ENCODE data around the gene GSDMA.
A peak's percentile ranks its signal among the peaks of the same experiment; 100 is the strongest.

GSDMA gene

DNA sequence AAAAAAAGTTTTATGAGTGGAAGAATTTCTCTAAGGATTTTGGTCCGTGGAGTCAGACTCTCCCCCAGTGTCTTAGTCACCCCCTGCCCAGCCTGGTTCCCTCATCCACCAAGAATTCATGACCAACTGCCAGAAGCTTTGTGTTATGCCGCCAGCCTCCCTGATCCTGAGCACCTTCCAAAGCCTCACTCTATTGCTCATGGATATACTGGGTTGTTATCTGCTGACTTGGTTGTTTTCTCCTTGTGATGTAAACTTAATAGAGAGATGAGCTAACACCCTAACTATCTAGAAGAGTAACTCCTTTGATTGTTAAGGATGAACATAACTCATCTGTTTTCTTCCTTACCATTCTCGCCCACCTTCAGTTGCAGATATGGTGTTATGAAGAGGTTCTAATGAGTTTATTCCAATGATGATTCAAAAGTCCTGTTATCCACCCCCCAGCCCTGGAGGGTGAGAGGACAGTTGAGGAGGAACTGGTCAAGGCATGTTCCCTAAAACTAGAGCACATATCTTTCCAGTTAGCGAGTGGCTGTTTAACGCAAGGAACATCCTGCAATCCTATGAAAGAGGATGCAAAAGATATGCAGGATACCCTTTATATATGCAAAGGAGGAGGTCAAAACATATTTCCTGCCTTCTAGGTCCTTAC, 16.3 kb downstream of the GSDMA start:
- Histone ChIP-seq H3K9ac (ENCODE audit: low read length in 2 of 2) (no peak overlapping the region), H3K9me3 (ENCODE audit: control insufficient read depth in 2 of 2, low read length in 2 of 2) (no peaks in the 10 kb centered on the region), H3K36me3 (ENCODE audit: control insufficient read depth in 2 of 2, insufficient read depth in 2 of 2, low read length in 2 of 2) (peaks cover 0 to 1% of the 10 kb centered on the region in 2 donors), H3K4me1 (ENCODE audit: control insufficient read depth, insufficient read depth, low read length) (peaks cover 19% of the 10 kb centered on the region), H3K27ac (ENCODE audit: low read length) (no peak overlapping the region), H3K27me3 (ENCODE audit: control insufficient read depth in 1 of 2, insufficient read depth in 2 of 2, low read length in 2 of 2) (peaks cover 4 to 7% of the 10 kb centered on the region in 2 donors), H3K4me3 (ENCODE audit: low read length in 2 of 2) (peak overlapping the region in 1 of 2 donors; percentile 91)

DNA sequence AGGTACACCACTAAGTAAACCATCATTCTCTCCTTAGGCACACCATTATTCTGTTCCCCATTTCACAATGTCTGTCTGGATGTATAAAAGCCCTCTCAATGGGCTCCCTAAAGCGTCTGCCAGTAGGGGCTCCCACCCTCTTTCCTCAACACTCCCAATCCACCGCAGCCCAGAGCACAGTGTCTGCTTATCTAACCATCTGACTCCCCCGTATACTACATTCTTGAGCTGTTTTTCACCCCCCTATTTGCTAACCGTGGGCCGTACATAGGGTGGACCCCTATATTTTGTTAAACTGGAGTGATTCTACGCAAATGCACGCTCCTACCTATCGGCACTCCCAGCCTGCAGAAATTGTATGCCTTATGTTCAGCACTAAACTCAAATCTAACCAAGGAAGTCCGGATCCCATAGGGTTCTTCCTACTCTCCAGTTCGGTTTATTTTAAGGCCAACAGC, 17.1 kb downstream of the GSDMA start:
- Histone ChIP-seq H3K36me3 (ENCODE audit: control insufficient read depth in 2 of 2, insufficient read depth in 2 of 2, low read length in 2 of 2) (peaks cover 8% of the 10 kb centered on the region in 2 donors), H3K9me3 (ENCODE audit: control insufficient read depth in 2 of 2, low read length in 2 of 2) (no peaks in the 10 kb centered on the region), H3K27me3 (ENCODE audit: control insufficient read depth in 1 of 2, insufficient read depth in 2 of 2, low read length in 2 of 2) (peaks cover 4% of the 10 kb centered on the region in 2 donors), H3K4me1 (ENCODE audit: control insufficient read depth, insufficient read depth, low read length) (peaks cover 19% of the 10 kb centered on the region), H3K4me3 (ENCODE audit: low read length in 2 of 2) (peak overlapping the region; percentile 91 to 97), H3K27ac (ENCODE audit: low read length) (peak overlapping the region; percentile 92), H3K9ac (ENCODE audit: low read length in 2 of 2) (peak overlapping the region; percentile 62 to 76)

DNA sequence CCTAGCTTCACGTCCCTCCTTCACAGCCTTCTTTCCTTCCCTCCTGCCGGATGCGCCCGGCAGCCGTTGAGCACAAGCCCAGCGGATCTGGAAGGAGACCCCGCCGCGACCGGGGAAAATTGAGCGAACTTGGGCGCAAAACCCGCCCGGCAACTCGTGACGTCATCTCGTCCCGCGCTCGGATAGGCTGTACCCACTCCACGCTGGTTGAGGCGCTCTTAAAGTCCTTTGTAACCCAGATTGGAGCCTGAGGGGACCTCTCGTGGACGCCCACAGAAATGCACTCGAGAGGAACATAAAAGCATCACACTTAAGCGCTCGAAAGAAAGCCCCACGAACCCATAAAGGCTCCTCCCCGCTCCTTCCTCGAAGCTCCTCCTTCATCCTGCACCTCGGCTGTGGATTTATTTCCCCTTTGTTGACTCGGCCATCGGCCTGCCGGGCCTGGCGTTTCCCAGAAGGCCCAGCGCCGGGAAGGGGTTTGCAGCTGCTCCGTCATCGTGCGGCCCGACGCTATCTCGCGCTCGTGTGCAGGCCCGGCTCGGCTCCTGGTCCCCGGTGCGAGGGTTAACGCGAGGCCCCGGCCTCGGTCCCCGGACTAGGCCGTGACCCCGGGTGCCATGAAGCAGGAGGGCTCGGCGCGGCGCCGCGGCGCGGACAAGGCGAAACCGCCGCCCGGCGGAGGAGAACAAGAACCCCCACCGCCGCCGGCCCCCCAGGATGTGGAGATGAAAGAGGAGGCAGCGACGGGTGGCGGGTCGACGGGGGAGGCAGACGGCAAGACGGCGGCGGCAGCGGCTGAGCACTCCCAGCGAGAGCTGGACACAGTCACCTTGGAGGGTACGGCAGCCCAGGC, 17.8 kb downstream of the GSDMA start, which contains the start of gene PSMD3:
TSS of gene PSMD3 (plus strand) at position 457 of the 856 bp plus-strand sequence. CDS start at position 621, 164 bp downstream.
- Histone ChIP-seq H3K27ac (ENCODE audit: low read length) (peak within 1 kb of the TSS; percentile 92), H3K4me1 (ENCODE audit: control insufficient read depth, insufficient read depth, low read length) (peaks cover 23% of the 10 kb centered on the region), H3K27me3 (ENCODE audit: control insufficient read depth in 1 of 2, insufficient read depth in 2 of 2, low read length in 2 of 2) (peaks cover 4% of the 10 kb centered on the region in 2 donors), H3K36me3 (ENCODE audit: control insufficient read depth in 2 of 2, insufficient read depth in 2 of 2, low read length in 2 of 2) (peaks cover 13 to 14% of the 10 kb centered on the region in 2 donors), H3K9me3 (ENCODE audit: control insufficient read depth in 2 of 2, low read length in 2 of 2) (no peaks in the 10 kb centered on the region), H3K4me3 (ENCODE audit: low read length in 2 of 2) (peak within 1 kb of the TSS; percentile 91 to 97), H3K9ac (ENCODE audit: low read length in 2 of 2) (peak within 1 kb of the TSS; percentile 92 to 98)

DNA sequence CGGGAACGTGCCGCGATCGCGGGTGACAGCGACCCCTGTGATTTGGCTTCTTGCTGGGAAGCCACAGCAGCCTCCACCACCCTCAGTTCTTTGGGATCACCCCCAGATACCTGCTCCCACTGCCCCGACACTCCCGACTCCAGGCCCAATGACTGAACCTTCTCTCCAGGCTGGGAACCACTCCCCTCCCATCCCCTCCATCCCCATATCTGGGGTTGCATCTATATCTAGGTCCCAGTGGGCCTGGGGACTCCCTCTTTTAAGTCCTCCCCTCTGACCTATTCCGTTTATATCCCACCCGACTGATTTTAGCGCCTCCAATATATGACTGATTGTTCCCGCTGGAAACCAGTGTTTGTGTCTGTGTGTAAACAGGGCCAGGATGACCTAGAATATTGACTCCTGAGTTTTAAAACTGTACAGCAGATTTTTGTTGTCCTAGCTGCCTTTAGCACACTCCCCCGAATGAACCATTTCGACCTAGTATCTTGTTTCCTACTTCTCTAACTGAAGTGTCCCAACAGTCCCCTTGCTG, 18.5 kb downstream of the GSDMA start:
- H3K27ac ChIP-seq (ENCODE audit: low read length): peak overlapping the region; percentile 92

DNA sequence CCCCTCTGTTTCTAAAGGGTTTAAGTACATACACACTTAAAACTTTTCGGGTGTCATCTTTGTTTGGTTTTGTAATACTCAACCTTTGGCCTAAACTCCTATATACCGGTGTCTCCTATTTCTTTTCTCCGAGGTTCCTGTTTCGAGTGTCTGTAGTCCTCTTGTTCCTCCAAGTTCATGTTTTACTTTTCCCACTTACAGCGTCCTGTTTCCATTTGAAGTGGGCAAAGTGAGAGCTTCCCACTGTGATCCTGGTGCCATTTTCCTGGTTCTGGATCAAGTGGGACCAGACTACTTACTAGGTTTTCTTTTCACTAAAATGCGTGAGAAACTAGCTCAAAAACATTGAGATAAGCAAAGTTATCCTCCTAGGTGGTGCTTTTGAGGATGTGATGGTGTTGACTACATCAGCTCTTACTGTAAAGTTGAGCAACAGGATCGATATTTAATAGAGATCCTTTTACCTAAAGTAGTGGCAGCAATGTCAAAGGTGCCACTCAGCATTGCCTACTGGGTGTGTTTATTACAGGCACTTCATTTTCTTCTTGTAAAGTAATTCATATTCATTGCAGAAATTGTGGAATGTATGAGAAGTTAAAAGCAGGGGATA, 19.1 kb downstream of the GSDMA start:
- Histone ChIP-seq H3K27ac (ENCODE audit: low read length) (peak overlapping the region; percentile 92), H3K4me3 (ENCODE audit: low read length in 2 of 2) (peak overlapping the region; percentile 91 to 97), H3K9ac (ENCODE audit: low read length in 2 of 2) (peak overlapping the region; percentile 92 to 98), H3K9me3 (ENCODE audit: control insufficient read depth in 2 of 2, low read length in 2 of 2) (no peaks in the 10 kb centered on the region), H3K36me3 (ENCODE audit: control insufficient read depth in 2 of 2, insufficient read depth in 2 of 2, low read length in 2 of 2) (peaks cover 24 to 27% of the 10 kb centered on the region in 2 donors), H3K27me3 (ENCODE audit: control insufficient read depth in 1 of 2, insufficient read depth in 2 of 2, low read length in 2 of 2) (peaks cover 0 to 1% of the 10 kb centered on the region in 2 donors), H3K4me1 (ENCODE audit: control insufficient read depth, insufficient read depth, low read length) (peaks cover 23% of the 10 kb centered on the region)

More for the DNA sequence above, 18.5 kb downstream of the GSDMA start:
- peaks cover 19 to 21% of the 10 kb centered on the region in 2 donors for H3K36me3 ChIP-seq (ENCODE audit: control insufficient read depth in 2 of 2, insufficient read depth in 2 of 2, low read length in 2 of 2)
- H3K4me1 ChIP-seq (ENCODE audit: control insufficient read depth, insufficient read depth, low read length): peaks cover 23% of the 10 kb centered on the region
- no peaks in the 10 kb centered on the region for H3K9me3 ChIP-seq (ENCODE audit: control insufficient read depth in 2 of 2, low read length in 2 of 2)
- H3K4me3 ChIP-seq (ENCODE audit: low read length in 2 of 2): peak overlapping the region; percentile 91 to 97
- H3K27me3 ChIP-seq (ENCODE audit: control insufficient read depth in 1 of 2, insufficient read depth in 2 of 2, low read length in 2 of 2): peaks cover 4% of the 10 kb centered on the region in 2 donors
- peak overlapping the region; percentile 92 to 98 for H3K9ac ChIP-seq (ENCODE audit: low read length in 2 of 2)

DNA sequence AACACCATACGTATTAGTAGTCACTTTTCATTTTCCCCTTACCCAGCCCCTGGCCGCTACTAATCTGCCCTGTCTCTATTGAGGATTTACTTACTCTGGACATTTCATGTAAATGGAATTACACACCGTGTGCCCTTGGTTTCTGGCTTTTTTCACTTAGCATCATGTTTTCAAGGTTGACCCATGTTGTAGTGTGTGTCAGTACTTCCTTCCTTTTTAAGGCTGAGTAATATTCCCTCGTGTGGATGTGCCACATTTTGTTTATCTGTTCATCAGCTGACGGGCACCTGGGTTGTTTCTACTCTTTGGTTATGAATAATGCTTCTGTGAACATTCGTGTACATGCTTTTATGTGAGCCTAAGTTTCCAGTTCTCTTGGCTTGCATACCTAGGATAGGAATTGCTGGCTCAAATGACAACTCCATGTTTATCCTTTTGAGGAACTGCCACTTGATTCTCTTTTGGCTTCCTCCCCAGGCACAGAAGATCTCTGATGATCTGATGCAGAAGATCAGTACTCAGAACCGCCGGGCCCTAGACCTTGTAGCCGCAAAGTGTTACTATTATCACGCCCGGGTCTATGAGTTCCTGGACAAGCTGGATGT, 25.5 kb downstream of the GSDMA start:
- Histone ChIP-seq H3K4me3 (ENCODE audit: low read length in 2 of 2) (no peak overlapping the region), H3K36me3 (ENCODE audit: control insufficient read depth in 2 of 2, insufficient read depth in 2 of 2, low read length in 2 of 2) (peaks cover 86 to 87% of the 10 kb centered on the region in 2 donors), H3K27ac (ENCODE audit: low read length) (no peak overlapping the region), H3K27me3 (ENCODE audit: control insufficient read depth in 1 of 2, insufficient read depth in 2 of 2, low read length in 2 of 2) (no peaks in the 10 kb centered on the region), H3K9ac (ENCODE audit: low read length in 2 of 2) (no peak overlapping the region), H3K9me3 (ENCODE audit: control insufficient read depth in 2 of 2, low read length in 2 of 2) (no peaks in the 10 kb centered on the region), H3K4me1 (ENCODE audit: control insufficient read depth, insufficient read depth, low read length) (peaks cover 4% of the 10 kb centered on the region)

DNA sequence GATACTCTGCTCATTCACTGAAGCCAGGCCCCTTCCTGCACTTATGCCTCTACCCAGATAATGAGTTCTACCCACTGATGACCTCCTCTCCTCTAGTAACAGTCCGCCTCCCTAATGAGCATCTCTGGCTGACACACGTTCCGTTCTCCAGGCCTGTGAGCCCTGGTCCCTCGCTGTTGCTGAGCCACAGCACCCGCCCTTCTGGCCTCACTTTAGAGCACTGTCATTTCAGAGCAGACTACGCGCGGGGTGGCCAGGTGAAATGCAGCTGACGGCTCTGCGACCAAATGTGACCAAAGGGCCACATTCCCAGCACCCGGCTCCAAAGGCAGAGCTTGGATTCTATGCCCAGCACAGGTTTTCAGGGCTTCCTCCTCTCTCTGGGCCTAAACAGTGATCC, 31.6 kb downstream of the GSDMA start:
- H3K27me3 ChIP-seq (ENCODE audit: control insufficient read depth in 1 of 2, insufficient read depth in 2 of 2, low read length in 2 of 2): no peaks in the 10 kb centered on the region
- no peak overlapping the region for H3K4me3 ChIP-seq (ENCODE audit: low read length in 2 of 2)
- H3K9me3 ChIP-seq (ENCODE audit: control insufficient read depth in 2 of 2, low read length in 2 of 2): no peaks in the 10 kb centered on the region
- H3K9ac ChIP-seq (ENCODE audit: low read length in 2 of 2): no peak overlapping the region
- H3K27ac ChIP-seq (ENCODE audit: low read length): no peak overlapping the region
- no peaks in the 10 kb centered on the region for H3K4me1 ChIP-seq (ENCODE audit: control insufficient read depth, insufficient read depth, low read length)
- peaks cover 73 to 76% of the 10 kb centered on the region in 2 donors for H3K36me3 ChIP-seq (ENCODE audit: control insufficient read depth in 2 of 2, insufficient read depth in 2 of 2, low read length in 2 of 2)

DNA sequence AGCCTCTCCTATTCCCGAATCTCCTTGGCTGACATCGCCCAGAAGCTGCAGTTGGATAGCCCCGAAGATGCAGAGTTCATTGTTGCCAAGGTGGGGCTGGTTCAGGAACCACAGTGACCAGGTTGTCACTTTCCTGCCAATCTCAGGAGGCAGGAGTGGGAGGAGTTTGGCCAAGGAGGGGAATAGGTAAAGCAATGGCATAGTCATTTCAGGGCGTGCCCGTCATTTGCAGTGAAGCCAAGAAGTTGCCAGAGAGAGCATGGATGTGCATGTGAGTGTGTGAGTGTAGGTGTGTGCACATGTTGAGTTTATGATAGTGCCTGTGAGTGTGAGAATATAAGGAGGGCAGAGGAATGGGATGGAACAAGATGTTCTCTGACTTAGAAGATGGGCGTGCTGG, 32.6 kb downstream of the GSDMA start:
- Histone ChIP-seq H3K9ac (ENCODE audit: low read length in 2 of 2) (no peak overlapping the region), H3K4me3 (ENCODE audit: low read length in 2 of 2) (no peak overlapping the region), H3K9me3 (ENCODE audit: control insufficient read depth in 2 of 2, low read length in 2 of 2) (no peaks in the 10 kb centered on the region), H3K36me3 (ENCODE audit: control insufficient read depth in 2 of 2, insufficient read depth in 2 of 2, low read length in 2 of 2) (peaks cover 63 to 66% of the 10 kb centered on the region in 2 donors), H3K4me1 (ENCODE audit: control insufficient read depth, insufficient read depth, low read length) (no peaks in the 10 kb centered on the region), H3K27ac (ENCODE audit: low read length) (no peak overlapping the region), H3K27me3 (ENCODE audit: control insufficient read depth in 1 of 2, insufficient read depth in 2 of 2, low read length in 2 of 2) (no peaks in the 10 kb centered on the region)

DNA sequence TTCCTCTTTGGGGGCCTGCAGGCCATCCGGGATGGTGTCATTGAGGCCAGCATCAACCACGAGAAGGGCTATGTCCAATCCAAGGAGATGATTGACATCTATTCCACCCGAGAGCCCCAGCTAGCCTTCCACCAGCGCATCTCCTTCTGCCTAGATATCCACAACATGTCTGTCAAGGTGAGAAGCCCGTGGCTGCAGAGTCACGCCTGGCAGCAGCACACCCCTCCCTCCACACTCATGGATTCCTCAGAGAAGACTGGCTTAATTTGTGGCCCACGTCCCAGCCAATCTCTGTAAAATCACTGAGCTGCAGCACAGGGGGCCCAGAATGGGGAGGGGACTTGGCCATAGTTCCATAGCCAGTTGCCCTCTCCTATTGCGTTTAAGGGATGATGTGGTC, 33.4 kb downstream of the GSDMA start:
- Histone ChIP-seq H3K27ac (ENCODE audit: low read length) (no peak overlapping the region), H3K9me3 (ENCODE audit: control insufficient read depth in 2 of 2, low read length in 2 of 2) (no peaks in the 10 kb centered on the region), H3K4me1 (ENCODE audit: control insufficient read depth, insufficient read depth, low read length) (no peaks in the 10 kb centered on the region), H3K27me3 (ENCODE audit: control insufficient read depth in 1 of 2, insufficient read depth in 2 of 2, low read length in 2 of 2) (no peaks in the 10 kb centered on the region), H3K36me3 (ENCODE audit: control insufficient read depth in 2 of 2, insufficient read depth in 2 of 2, low read length in 2 of 2) (peaks cover 58 to 59% of the 10 kb centered on the region in 2 donors), H3K9ac (ENCODE audit: low read length in 2 of 2) (no peak overlapping the region), H3K4me3 (ENCODE audit: low read length in 2 of 2) (no peak overlapping the region)

DNA sequence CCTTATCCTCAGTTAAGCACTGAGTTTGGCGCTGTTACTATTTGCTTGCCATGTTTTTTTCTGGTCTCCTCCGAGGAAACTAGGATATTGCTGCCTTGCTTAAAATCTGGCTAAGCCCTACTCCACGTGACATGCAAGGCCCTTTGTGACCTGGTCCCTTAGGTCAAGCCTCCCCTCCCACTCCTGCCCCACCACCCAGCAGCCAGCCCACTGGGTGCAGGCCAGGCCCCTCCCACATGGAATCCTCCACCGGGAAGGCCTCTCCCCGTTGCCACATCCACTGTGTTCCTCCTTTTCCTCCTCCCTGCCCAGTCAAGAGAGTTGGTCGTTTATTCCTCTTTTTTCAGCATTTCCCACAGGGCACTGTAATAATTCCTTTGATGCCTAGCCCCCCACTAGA, 34.0 kb downstream of the GSDMA start:
- no peaks in the 10 kb centered on the region for H3K27me3 ChIP-seq (ENCODE audit: control insufficient read depth in 1 of 2, insufficient read depth in 2 of 2, low read length in 2 of 2)
- peaks cover 53 to 54% of the 10 kb centered on the region in 2 donors for H3K36me3 ChIP-seq (ENCODE audit: control insufficient read depth in 2 of 2, insufficient read depth in 2 of 2, low read length in 2 of 2)
- H3K9ac ChIP-seq (ENCODE audit: low read length in 2 of 2): no peak overlapping the region
- no peak overlapping the region for H3K27ac ChIP-seq (ENCODE audit: low read length)
- no peaks in the 10 kb centered on the region for H3K4me1 ChIP-seq (ENCODE audit: control insufficient read depth, insufficient read depth, low read length)
- H3K4me3 ChIP-seq (ENCODE audit: low read length in 2 of 2): no peak overlapping the region
- H3K9me3 ChIP-seq (ENCODE audit: control insufficient read depth in 2 of 2, low read length in 2 of 2): no peaks in the 10 kb centered on the region

Data from stomach smooth muscle (tissue), 2 donors.